NK-92 (cell line): ENCODE data around the gene NUDT9.

ENCODE experiments used
- DNase-seq: peaks from one replicate; lab custom pipeline; 2025; ENCODE audit not compliant: unreplicated experiment; lab: John Stamatoyannopoulos, UW

NUDT9 gene

DNA sequence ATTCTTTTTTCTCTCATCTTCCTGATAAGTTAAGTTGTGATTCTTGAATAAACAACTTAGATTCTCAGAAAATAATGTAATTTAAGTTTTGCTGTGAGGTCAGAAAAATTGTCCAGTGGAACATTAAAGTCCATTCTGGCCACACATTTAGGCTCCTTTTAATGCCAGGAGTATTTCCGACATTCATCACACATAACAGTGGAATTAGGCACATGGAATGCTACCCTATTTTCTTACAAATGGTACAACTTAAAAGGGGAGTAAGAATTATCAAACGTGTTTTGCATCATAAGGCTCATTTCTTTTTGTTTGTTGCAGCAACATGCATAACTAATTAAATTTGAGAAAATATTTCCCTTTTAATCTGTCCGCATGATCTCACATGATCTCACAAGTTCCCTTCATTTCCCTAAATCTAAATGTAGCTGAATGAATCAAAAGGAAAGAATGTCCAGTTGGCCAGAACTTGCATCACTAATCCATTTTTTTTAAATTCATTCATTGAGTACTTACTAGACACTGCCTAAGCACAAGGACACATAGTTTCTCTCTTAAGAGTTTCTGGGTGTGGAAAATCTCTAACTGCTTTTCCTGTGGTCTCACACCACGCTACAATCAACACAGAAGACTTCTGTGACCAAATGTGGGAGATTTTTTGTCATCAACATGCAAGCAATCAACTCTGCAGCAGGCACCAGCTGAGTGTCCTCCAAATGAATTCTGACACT, 84.8 kb downstream of the NUDT9 start:
- no peak for DNase-seq
